CD1c-positive myeloid dendritic cell (primary cell): ENCODE results near the gene GMCL2.

Experiments
- DNase-seq: peaks from one replicate; pipeline ENCODE4 v3.0.0-alpha.2; 2016; ENCODE audit errors: extremely low spot score

The GMCL2 gene

DNA sequence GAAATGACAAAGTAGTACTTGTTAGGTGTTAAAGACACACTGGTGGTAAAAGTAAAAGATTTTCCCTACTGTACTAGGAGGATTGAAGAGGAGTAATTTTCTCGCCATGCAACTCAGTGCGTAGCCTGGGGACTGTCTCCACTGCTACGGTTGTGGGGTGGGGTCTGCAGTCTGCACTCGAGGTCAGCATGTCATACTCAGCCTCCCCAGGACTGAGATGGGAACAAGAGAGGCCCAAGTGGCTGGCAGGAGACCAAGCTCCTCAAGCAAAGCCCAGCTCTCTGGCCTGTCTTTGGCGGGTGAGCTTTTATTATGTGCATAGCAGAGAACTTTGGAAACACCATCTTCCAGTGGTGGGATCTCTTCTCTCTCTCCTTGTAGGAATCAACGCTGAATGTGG, 43.9 kb downstream of the GMCL2 start:
- DNase-seq, result no peak

DNA sequence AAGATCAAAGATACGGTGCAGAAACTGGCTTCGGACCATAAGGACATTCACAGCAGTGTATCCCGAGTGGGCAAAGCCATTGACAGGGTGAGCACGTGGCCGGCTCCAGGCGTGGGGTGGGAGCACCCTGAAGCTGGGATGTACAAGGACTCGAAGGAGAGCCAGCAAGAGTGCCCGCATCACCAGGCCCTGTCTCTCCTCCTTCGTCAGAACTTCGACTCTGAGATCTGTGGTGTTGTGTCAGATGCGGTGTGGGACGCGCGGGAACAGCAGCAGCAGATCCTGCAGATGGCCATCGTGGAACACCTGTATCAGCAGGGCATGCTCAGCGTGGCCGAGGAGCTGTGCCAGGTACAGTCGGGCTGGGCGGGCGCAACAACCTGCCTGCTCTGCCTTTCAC, 44.5 kb downstream of the GMCL2 start:
- DNase-seq, result no peak

DNA sequence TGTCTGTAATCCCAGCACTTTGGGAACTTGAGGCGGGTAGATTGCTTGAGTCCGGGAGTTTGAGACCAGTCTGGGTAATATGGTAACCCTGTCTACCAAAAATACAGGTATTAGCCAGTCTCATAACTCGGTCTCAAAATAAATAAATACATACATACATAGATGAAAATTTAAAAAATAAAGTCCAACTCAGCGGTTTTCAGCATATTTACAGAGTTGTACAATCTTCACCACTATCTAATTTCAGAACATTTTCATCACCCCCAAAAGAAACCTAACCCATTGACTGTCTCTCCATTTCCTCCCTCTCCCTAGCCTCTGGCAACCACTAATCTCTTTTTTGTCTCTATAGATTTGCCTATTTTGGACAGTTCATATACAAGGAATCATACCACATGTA, 45.6 kb downstream of the GMCL2 start:
- DNase-seq, result no peak

DNA sequence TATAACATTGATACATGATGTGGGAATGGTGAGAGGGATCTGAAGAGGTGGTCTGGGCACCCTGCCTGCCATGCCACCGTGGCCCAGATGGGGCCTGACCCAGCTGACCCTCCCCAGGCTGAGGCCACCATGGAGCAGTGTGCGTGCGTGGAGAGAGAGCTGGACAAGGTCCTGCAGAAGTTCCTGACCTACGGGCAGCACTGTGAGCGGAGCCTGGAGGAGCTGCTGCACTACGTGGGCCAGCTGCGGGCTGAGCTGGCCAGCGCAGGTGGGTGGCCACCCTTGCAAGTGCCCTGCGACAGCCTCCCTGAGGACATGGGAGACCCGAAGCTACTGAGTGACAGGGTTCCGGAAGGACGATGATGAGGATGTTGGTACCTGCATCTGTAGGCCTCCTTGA, 49.2 kb downstream of the GMCL2 start:
- no peak for DNase-seq

DNA sequence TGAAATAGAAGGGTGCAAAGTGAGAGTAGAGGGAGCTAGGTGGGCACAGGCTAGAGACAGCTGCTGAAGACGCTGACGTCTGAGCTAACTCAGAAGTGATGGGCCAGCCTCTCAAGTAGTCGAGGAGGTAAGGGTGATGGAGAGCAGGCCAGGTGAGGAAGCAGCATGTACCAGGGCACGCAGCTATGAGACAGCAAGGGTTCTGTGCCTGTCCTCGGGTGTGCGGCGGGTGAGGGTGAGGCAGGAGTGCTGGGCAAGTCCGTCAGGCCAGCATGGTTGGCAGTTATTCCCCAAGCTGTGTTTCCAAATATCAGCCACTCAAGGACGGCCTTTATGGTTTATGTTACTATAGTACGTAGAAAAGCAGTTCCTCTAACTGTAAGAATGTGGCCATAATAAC, 50.2 kb downstream of the GMCL2 start:
- no peak for DNase-seq
